HG02610 (cell line): ENCODE data around the gene ATP1B1.
"Not testable (repeated sequence)": the region's sequence is repeated elsewhere in the genome, so short reads cannot be mapped to it uniquely, and the experiment has no call there.

Experiments used
- ATAC-seq: cut with Tn5 transposase; IDR thresholded peaks from one replicate; pipeline ENCODE4 v1.9.1; 2021; ENCODE audit warnings: mild to moderate bottlenecking, moderate library complexity; ENCODE audit not compliant: unreplicated experiment

Gene ATP1B1

GRCh38 chr1:169113613-169114119 is 7.2 kb downstream of the ATP1B1 start:
- no peak for ATAC-seq

- peak; percentile 62 for ATAC-seq
Observed at GRCh38 chr1:169115891-169116585, 9.5 kb downstream of the ATP1B1 start.

- no peak for ATAC-seq
Observed at GRCh38 chr1:169117014-169117413, 10.5 kb downstream of the ATP1B1 start.

GRCh38 chr1:169117599-169117998 is 11.1 kb downstream of the ATP1B1 start:
- ATAC-seq: no peak

- no peak for ATAC-seq
Observed at GRCh38 chr1:169118227-169118626, 11.7 kb downstream of the ATP1B1 start.

- ATAC-seq: no peak
Observed at GRCh38 chr1:169119405-169119804, 12.9 kb downstream of the ATP1B1 start.

- ATAC-seq: no peak
Observed at GRCh38 chr1:169120066-169120465, 13.6 kb downstream of the ATP1B1 start.

GRCh38 chr1:169121146-169121923 is 14.8 kb downstream of the ATP1B1 start:
- no peak for ATAC-seq

GRCh38 chr1:169122976-169123375 is 16.5 kb downstream of the ATP1B1 start:
- peak; percentile 78 for ATAC-seq

GRCh38 chr1:169124459-169124858 is 18.0 kb downstream of the ATP1B1 start:
- no peak for ATAC-seq

- ATAC-seq: not testable (repeated sequence)
Observed at GRCh38 chr1:169125597-169125996, 19.1 kb downstream of the ATP1B1 start.

GRCh38 chr1:169126335-169126734 is 19.8 kb downstream of the ATP1B1 start:
- no peak for ATAC-seq

GRCh38 chr1:169127305-169127704 is 20.8 kb downstream of the ATP1B1 start:
- no peak for ATAC-seq

GRCh38 chr1:169128562-169128961 is 22.1 kb downstream of the ATP1B1 start:
- no peak for ATAC-seq

- ATAC-seq: no peak
Observed at GRCh38 chr1:169129109-169129784, 22.8 kb downstream of the ATP1B1 start.

- no peak for ATAC-seq
Observed at GRCh38 chr1:169130683-169131082, 24.2 kb downstream of the ATP1B1 start.

- no peak for ATAC-seq
Observed at GRCh38 chr1:169132512-169133227, 26.2 kb downstream of the ATP1B1 start.

- no peak for ATAC-seq
Observed at GRCh38 chr1:169133228-169133576, 26.7 kb downstream of the ATP1B1 start.

- no peak for ATAC-seq
Observed at GRCh38 chr1:169133801-169134502, 27.5 kb downstream of the ATP1B1 start.

- ATAC-seq: no peak
Observed at GRCh38 chr1:169137357-169137756, 30.9 kb downstream of the ATP1B1 start.
